GM18909 (cell line): ENCODE measurements around the gene PATJ.

Experiments
- ATAC-seq: cut with Tn5 transposase; IDR thresholded peaks from one replicate; pipeline ENCODE4 v1.9.1; 2021; ENCODE audit warnings: mild to moderate bottlenecking; ENCODE audit not compliant: unreplicated experiment, poor library complexity

The PATJ gene

GRCh38 chr1:62071695-62072094 is 329.4 kb downstream of the PATJ start:
- no peak for ATAC-seq

GRCh38 chr1:62076286-62076685 is 334.0 kb downstream of the PATJ start:
- ATAC-seq, result no peak

GRCh38 chr1:62077821-62078220 is 335.5 kb downstream of the PATJ start:
- ATAC-seq, result no peak

- ATAC-seq, result no peak
Measured at GRCh38 chr1:62082456-62083363, 340.4 kb downstream of the PATJ start.

- ATAC-seq, result no peak
Measured at GRCh38 chr1:62084310-62084890, 342.1 kb downstream of the PATJ start.

- ATAC-seq, result no peak
Measured at GRCh38 chr1:62088439-62088838, 346.2 kb downstream of the PATJ start.

- no peak for ATAC-seq
Measured at GRCh38 chr1:62089570-62089969, 347.3 kb downstream of the PATJ start.

- no peak for ATAC-seq
Measured at GRCh38 chr1:62090016-62090415, 347.7 kb downstream of the PATJ start.

GRCh38 chr1:62092110-62092509 is 349.8 kb downstream of the PATJ start:
- ATAC-seq, result no peak

GRCh38 chr1:62093261-62093660 is 351.0 kb downstream of the PATJ start:
- ATAC-seq, result no peak

GRCh38 chr1:62097464-62097863 is 355.2 kb downstream of the PATJ start:
- no peak for ATAC-seq

GRCh38 chr1:62100442-62100841 is 358.2 kb downstream of the PATJ start:
- no peak for ATAC-seq

GRCh38 chr1:62103846-62104245 is 361.6 kb downstream of the PATJ start:
- no peak for ATAC-seq

GRCh38 chr1:62107923-62108322 is 365.6 kb downstream of the PATJ start:
- ATAC-seq, result no peak

- ATAC-seq, result no peak
Measured at GRCh38 chr1:62109124-62109523, 366.8 kb downstream of the PATJ start.

GRCh38 chr1:62110198-62110817 is 368.0 kb downstream of the PATJ start:
- ATAC-seq, result no peak

- ATAC-seq, result no peak
Measured at GRCh38 chr1:62111084-62111483, 368.8 kb downstream of the PATJ start.

- ATAC-seq, result no peak
Measured at GRCh38 chr1:62113507-62113906, 371.2 kb downstream of the PATJ start.

- ATAC-seq, result no peak
Measured at GRCh38 chr1:62117018-62117750, 374.9 kb downstream of the PATJ start.

- ATAC-seq, result no peak
Measured at GRCh38 chr1:62126579-62127290, 384.5 kb downstream of the PATJ start.
